T-helper 2 cell (primary cell): Measurements from ENCODE around the gene SLC35G2.
"Not testable (repeated sequence)": the region's sequence is repeated elsewhere in the genome, so short reads cannot be mapped to it uniquely, and the experiment has no call there.

Source experiments
- DNase-seq, 5 experiments: peaks; one replicate each; pipeline versions ENCODE4 v3.0.0 to v3.0.0-alpha.2; 2012 to 2022
- total RNA-seq, 2 donors: gene quantifications; one replicate each; lab custom pipeline; 2026; lab: John Stamatoyannopoulos, UW

Gene SLC35G2
- total RNA-seq: 0 to 0.34 reads per million in 2 donors

- DNase-seq: peak in 4 of 5 experiments; percentile 3 to 26 (median 18)
These were observed at the start of gene SLC35G2 for GRCh38 chr3:136818769-136819391. SLC35G2 (plus strand) TSS chr3:136819126; CDS start chr3:136854461, 35,335 bp downstream.

- no peak for DNase-seq
These were observed 46.2 kb upstream of the SLC35G2 start for GRCh38 chr3:136772709-136773108.

GRCh38 chr3:136778865-136779264 lies 40.1 kb upstream of the SLC35G2 start:
- DNase-seq: no peak

- no peak for DNase-seq
These were observed 38.2 kb upstream of the SLC35G2 start for GRCh38 chr3:136780741-136781140.

- no peak for DNase-seq
These were observed 35.2 kb upstream of the SLC35G2 start for GRCh38 chr3:136783708-136784191.

GRCh38 chr3:136787349-136787748 lies 31.6 kb upstream of the SLC35G2 start:
- peak in 2 of 5 experiments; percentile 13 to 75 for DNase-seq

GRCh38 chr3:136788154-136788553 lies 30.8 kb upstream of the SLC35G2 start:
- no peak for DNase-seq

- no peak for DNase-seq
These were observed 28.9 kb upstream of the SLC35G2 start for GRCh38 chr3:136789976-136790375.

GRCh38 chr3:136790786-136791185 lies 28.1 kb upstream of the SLC35G2 start:
- no peak for DNase-seq

- no peak for DNase-seq
These were observed 26.2 kb upstream of the SLC35G2 start for GRCh38 chr3:136792556-136793330.

GRCh38 chr3:136801146-136801545 lies 17.8 kb upstream of the SLC35G2 start:
- DNase-seq: not testable (repeated sequence)

- no peak for DNase-seq
These were observed 16.4 kb upstream of the SLC35G2 start for GRCh38 chr3:136802481-136802996.

- peak in 1 of 5 experiments; percentile 46 for DNase-seq
These were observed 14.8 kb upstream of the SLC35G2 start for GRCh38 chr3:136804141-136804540.

GRCh38 chr3:136804813-136805212 lies 14.1 kb upstream of the SLC35G2 start:
- DNase-seq: no peak

- DNase-seq: no peak
These were observed 13.1 kb upstream of the SLC35G2 start for GRCh38 chr3:136805795-136806194.

GRCh38 chr3:136811701-136812100 lies 7.2 kb upstream of the SLC35G2 start:
- no peak for DNase-seq

- DNase-seq: no peak
These were observed 1.5 kb upstream of the SLC35G2 start for GRCh38 chr3:136817448-136817847.

- DNase-seq: peak in 2 of 5 experiments; percentile 1 to 44
These were observed 646 bp upstream of the SLC35G2 start for GRCh38 chr3:136818191-136818768.

GRCh38 chr3:136819392-136819730 lies 435 bp downstream of the SLC35G2 start:
- DNase-seq: no peak

- DNase-seq: peak in 4 of 5 experiments; percentile 3 to 50 (median 16)
These were observed 1.1 kb downstream of the SLC35G2 start for GRCh38 chr3:136819731-136820679.

- DNase-seq: no peak
These were observed 12.5 kb downstream of the SLC35G2 start for GRCh38 chr3:136831461-136831860.
